HG02763 (cell line): ENCODE measurements around the gene MAP3K21.

Experiments used
- ATAC-seq: cut with Tn5 transposase; IDR thresholded peaks from one replicate; pipeline ENCODE4 v1.9.1; 2021; ENCODE audit warnings: mild to moderate bottlenecking, moderate library complexity; ENCODE audit not compliant: unreplicated experiment

The MAP3K21 gene

GRCh38 chr1:233323718-233324117 is 3.8 kb upstream of the MAP3K21 start:
- ATAC-seq, result no peak

- ATAC-seq, result no peak
These were observed 1.2 kb upstream of the MAP3K21 start for GRCh38 chr1:233326319-233326718.

GRCh38 chr1:233326811-233327650 is 493 bp upstream of the MAP3K21 start:
- peak; percentile 94 for ATAC-seq

GRCh38 chr1:233328142-233328921 is 808 bp downstream of the MAP3K21 start:
- ATAC-seq, result peak; percentile 15

GRCh38 chr1:233331676-233332519 is 4.4 kb downstream of the MAP3K21 start:
- ATAC-seq, result no peak

- ATAC-seq, result no peak
These were observed 5.6 kb downstream of the MAP3K21 start for GRCh38 chr1:233333086-233333485.

- ATAC-seq, result no peak
These were observed 6.6 kb downstream of the MAP3K21 start for GRCh38 chr1:233334092-233334491.

GRCh38 chr1:233336554-233337456 is 9.3 kb downstream of the MAP3K21 start:
- no peak for ATAC-seq

GRCh38 chr1:233337505-233337904 is 10.0 kb downstream of the MAP3K21 start:
- no peak for ATAC-seq

GRCh38 chr1:233338102-233338501 is 10.6 kb downstream of the MAP3K21 start:
- no peak for ATAC-seq

- no peak for ATAC-seq
These were observed 12.6 kb downstream of the MAP3K21 start for GRCh38 chr1:233340031-233340555.

- ATAC-seq, result no peak
These were observed 13.5 kb downstream of the MAP3K21 start for GRCh38 chr1:233340966-233341516.

GRCh38 chr1:233342086-233342485 is 14.6 kb downstream of the MAP3K21 start:
- no peak for ATAC-seq

- no peak for ATAC-seq
These were observed 15.7 kb downstream of the MAP3K21 start for GRCh38 chr1:233343262-233343661.

GRCh38 chr1:233347338-233347737 is 19.8 kb downstream of the MAP3K21 start:
- no peak for ATAC-seq

GRCh38 chr1:233349137-233349536 is 21.6 kb downstream of the MAP3K21 start:
- no peak for ATAC-seq

GRCh38 chr1:233354983-233355382 is 27.5 kb downstream of the MAP3K21 start:
- ATAC-seq, result no peak

- ATAC-seq, result peak; percentile 50
These were observed 28.5 kb downstream of the MAP3K21 start for GRCh38 chr1:233355841-233356704.

GRCh38 chr1:233356705-233356987 is 29.1 kb downstream of the MAP3K21 start:
- no peak for ATAC-seq
